ENCODE measurements around the gene PDE11A.

Gene PDE11A

DNA sequence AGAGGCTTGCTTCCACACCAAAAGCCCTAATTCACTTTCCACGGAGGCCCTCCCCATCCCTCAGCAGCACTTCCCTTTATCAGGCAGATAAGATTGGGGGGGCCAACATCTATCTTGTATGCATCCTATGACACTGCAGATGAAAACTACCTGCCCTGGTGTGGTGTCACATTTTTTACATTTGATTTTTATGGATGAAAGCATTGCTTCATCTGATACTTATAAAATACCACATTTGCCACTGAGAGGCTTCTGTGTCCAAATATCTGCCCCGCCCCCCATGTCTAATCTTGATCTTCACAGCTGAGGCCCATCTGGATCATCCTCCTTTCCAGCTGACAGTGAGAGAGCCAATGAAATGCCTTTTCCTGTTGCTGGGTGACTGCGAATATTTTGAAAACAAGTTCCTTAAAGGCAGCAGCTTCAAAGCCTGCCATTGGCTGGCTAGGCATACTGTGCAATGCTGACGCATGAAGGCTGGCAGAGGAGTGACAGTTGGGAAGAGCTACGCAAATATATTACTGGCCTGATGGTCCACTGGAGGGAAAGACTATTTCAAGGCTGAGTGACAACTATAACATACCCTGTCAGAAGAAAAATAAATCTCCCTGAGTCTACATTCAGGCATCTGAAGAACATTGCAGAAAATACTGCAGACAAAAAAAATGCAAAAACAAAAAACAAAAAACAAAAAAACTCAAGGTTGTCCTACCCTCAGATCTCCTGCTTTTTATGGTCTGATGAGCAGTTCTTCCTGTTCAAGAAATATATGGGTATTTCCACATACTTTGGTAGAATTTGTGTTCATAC, 318.7 kb downstream of the PDE11A start:
- DNase-seq: peak; percentile 40

DNA sequence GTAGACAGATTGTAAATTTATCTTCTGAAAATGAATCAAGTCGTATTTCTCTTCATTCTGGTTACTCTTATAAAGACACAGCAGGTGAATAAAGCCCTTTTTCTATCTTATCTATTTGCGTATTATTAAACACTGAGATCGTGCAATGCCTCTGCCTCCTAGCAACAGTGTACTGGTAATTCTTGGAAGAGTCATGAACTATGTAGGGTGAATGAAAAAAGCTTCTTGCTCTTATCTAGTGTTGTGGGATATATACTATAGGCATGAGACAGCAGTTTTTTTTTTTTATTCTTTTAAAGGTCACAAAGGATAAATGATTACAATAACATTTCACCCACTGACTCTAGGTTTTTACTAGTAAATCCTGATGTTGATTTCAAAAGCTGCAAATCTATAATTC, 324.2 kb downstream of the PDE11A start:
- no peak for DNase-seq

DNA sequence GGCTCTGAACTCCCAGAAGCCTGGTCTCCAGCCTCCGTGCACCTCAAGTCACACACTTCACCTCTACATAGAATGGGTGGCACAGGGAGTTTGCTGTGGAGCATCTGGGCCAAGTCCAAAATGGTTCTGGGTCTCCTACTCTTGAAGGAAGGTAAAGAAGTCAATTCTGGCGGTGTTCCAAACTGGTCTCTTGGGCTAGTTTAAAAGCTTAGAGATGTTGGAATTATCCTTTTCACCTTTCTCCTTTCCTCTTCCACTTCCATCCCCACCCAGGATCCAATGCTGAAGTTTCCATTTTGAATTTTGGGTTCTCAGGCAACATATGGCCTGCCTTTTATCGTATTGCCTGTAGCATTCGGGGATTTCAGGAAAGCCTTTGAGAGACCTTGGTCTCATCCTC, 325.2 kb downstream of the PDE11A start:
- no peak for DNase-seq

DNA sequence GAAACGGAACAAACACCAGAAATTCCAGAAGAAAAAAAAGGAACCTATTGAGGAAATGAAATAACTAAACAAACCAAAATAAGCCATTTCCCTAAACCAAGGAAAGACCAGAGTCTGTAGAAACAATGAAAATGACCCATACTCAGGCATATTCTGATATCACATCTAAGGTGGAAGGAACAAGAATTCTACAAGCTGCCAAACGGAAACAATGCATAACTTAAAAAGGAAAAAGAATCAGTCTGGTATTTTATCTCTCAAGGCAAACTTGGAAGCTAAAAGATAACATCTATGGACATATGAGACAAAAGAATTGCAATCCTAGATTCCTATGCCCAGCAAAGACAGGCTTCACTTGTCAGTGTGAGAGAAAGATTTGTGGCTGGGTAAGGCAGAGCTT, 326.2 kb downstream of the PDE11A start:
- DNase-seq: no peak

DNA sequence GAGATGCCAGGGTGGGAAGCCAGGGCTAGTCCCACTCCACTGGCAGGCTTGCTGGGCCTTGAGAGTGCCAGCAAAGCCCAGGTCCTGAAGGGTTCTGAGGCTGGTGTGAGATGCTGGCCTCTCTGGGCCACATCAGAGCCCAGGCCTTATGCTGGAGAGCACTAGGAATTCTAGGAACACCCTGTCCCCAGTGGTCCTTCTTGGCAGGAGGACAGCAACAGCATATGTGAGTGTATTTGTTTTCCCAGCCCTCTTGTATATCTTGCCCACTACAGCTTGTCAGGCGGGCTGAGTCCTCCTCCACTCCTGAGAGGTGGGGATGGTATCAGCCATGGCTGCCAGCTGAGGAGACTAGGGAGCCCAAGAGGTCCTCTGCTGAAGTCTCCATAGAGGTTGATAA, 327.0 kb downstream of the PDE11A start:
- DNase-seq: no peak

DNA sequence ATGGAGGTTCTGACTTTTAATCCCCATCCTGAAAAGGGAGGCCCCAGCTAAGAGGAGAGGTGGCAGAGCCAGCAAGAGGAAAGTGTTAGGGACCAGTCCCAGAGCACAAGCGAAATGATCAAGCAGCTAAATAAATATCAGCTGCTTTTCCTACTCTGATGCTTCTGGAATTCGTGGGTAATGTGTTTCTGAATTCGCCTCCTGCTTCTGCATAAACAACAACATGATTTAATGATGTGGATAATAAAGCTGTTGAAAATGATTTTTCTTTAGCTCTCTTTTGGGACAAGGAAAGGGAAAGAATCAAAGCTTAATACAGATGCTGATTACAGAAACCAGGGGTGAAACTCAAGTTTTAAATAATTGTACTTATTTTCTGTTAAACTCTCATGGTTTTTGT, 329.7 kb downstream of the PDE11A start:
- DNase-seq: no peak

DNA sequence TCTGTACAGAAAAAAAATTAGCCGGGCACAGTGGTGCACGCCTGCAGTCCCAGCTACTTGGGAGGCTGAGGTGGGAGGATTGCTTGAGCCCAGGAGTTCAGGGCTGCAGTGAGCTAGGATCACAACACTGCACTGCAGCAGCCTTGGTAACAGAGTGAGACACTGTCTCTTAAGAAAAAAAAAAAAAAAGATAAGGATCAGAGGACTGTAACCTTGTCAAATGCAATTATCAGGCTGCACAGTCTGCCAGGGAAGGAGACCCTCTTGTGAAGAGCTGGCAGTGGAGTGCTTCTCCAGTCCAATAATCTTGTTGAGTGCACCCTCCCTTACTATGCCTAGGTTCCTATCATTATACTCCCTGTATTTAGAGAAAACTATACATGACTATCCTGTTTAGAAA, 330.7 kb downstream of the PDE11A start:
- no peak for DNase-seq

DNA sequence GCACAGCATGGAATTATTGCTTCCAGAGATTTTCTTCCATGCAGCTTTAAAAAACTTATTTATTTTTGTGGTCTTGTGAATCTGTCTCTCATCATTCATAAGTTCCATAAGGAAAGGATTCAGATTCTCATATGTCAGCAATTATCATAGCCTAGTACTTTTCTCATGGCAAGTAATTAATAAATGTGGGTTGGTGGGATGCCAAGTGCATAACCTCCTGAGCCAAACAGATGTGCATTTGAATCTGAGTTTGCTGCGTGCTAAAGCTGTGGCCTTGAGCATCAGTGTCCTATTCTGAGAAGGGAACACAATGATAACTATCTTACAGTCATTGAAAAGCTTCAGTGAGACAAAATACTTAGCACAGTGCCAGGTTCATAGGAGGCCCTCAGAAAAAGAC, 331.9 kb downstream of the PDE11A start:
- no peak for DNase-seq

DNA sequence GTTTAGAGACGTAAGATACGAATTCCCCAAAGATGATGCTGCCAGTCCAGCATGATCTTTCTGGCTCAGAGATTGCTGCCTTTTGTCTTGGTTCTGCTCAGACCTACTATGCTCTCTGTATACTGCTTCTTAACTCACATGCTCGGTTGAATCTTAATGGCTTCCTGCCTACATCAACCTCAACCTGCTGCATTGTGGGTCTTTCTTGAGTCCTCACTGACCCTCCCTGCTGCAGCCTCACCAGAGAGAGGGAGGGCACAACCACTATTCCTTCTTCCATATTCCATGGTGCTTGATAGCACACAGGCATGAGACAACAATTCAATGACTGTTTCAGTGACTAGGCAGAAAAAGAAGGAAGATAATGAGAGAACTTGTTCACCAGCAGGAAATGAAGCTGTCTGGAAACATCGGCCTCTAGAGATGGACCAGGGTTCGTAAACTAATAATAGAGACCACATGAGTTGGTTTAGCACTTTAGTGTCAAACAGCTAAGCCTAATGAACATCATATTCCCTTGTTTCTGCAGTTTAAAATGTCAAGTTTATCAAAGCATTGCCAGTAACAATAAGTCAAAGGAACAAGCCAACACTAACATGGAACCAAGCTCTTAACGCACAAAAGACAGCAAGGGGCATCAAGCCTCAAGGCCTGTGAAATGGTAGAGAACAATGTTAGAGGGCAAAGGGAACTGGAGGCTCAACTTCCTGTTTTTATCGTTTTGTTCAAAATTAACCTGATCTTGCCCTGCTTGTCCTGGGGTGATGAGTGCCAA, 333.9 kb downstream of the PDE11A start:
- no peak for DNase-seq

DNA sequence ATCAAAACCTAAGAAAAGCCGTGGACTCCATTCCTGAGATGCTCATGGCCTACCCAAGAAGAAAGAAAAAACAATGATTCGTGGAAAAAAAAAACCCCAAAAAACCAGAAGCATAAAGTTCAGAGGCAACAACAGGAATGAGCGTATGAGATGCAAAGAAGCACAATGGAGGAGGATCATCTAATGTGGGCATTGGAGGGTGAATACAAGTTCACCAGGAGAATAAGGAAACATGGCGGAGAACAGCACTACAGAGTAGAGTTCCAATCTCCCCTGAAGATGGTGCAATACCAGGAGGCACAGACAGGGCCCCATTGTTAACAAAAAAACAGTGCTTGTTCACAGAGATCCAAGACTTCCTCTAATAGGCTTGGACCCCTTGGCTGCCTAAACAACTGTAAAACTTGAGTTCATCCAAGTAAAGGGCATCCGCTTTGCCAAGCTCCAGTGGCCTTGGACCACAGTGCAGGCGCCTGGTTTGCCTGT, 337.2 kb downstream of the PDE11A start:
- no peak for DNase-seq

DNA sequence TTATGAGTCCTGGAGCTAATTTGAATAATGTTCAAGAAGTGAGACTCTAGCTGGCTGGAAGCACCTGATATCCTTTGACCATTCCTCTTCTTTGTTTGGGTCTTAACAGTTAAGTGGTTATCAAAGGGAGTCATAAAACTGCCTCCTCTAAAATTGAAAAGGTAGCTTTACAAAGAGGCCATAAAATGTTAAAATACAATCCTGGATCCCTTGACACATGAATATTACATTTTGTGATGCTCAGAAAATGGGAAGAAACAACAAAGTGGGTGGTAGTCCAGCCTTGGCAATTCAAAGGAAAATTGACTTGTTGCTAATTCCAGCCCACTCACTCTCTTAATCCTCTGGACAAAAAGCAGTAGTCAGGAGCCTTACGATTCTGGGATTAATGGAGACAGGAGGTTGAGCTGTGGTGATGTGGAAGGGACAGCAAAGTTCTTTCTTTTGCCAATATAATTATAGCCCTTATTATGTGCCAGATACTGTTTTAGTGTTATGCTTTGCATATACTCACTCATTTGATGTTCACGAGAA, 339.2 kb downstream of the PDE11A start:
- DNase-seq: no peak

DNA sequence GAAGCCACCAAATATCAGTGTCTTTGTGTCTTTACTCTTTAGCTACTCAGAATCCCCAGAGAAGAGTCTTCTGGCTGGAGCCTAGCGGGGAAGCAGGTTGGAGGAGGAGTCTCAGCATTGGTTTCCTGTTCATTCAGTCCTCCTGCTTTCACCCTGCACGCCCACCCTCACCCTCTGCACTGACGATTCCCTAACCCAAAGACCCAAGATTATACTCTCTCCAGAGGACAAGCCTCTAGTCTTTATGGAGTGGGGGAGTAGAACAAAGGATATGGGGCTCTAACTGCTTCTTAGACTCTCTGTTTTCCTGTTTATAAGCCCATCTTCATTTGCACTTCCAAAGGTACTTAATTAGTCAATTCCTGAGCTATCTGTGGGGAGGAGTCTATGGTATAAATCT, 341.2 kb downstream of the PDE11A start:
- DNase-seq: no peak

DNA sequence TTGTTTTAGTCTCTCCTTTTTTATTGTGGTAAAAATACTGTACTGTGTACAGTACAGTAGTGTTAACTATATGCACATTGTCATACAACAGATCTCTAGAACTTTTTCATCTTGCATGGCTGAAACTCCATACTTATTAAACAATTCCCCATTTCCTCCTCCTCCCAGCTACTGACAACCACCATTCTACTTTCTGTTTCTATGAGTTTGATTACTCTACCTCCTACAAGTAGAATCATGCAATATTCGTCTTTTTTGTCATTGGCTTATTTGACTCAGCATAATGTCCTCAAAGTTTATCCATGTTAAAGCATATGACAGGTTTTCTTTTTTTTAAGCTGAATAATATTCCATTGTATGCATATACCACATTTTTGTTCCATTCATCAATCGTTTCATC, 341.8 kb downstream of the PDE11A start:
- no peak for DNase-seq

DNA sequence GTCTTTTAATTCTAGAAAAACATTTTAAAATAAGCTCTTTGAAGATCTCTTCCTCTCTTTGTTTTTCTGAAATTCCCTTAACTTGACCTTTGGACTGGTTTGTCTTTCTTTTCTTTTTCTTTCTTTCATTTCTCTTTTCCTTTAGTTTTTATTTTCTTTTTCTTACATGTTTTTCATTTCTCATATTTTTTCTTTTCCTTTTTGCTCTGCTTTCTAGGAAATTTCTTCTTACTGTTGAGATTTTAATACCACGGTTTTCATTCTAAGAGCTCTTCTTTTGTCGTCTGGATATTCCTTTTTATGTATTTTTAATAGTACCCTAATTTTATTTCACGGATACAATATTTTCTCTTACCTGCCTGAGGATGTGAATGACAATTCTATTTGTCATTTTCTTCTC, 342.2 kb downstream of the PDE11A start:
- no peak for DNase-seq

DNA sequence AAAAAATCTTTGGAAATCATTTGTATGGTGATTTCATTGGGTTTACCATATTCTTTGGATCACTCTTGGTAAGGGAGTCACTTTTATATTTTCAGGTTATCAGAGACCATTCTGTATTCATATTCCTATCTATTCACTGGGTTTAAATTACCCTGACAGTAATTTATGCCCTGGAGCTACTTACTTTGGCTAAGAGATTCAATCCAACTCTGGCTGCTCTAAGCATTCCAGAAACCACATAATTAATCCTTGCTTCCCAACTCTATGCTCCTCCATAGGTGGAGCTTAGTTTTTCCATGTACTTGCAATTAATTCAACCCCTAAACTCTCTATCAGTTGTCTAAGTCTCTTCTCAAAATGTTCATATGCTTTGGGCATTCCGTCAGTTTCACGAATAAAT, 343.7 kb downstream of the PDE11A start:
- DNase-seq: no peak

DNA sequence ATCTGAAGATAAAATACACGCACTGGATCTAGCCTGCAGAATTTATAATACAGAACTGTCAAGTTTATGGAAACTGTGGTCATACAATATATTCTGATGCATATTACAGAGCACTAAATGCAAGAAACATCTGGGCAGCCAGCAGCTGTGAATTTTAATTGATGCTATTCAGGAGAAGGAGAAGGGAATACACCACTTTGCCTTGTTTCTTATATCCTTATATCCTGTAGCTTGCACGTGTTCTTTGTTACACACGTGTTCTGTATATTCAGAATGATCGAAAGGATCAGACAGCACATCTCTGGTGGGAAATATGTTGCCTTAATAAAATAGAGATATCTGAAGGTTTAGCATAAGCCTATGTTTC, 344.2 kb downstream of the PDE11A start:
- no peak for DNase-seq

DNA sequence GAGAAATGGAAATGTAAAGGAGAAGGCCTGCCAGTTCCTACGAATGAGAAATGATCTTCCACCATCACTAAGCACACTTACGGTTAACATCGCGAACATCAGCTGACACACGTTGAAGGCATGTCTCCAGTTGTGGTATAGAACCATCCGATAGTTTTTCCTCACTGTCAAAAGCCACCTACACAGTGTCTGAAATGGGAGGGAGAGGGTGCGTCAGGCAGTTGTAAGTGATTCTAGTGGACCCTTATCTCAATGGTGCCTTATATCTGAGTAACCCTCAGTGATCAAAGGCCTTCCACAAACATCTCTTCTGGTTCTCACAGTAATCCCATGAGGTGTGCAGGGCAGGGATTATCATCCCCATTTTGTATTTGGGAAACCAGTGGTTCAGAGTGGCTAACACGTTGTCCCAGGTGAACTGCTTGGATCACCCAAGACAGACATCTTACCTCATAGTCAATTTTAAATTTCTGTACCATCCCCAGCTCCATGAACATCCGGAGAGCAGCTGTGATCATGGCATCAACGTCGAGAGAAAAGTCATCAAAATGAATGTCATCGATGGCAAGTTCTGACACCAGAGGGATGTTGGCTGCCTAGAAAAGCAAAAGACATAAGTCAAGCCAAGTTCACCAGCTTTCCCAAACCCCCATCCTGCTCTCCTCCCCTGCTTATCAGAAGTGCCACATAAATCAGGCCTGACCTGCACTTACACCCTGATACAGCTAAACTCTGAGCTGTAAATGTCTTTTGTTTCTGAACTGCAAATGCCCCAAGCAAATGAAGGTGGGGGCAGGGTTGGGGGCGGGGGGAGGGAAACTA, 344.8 kb downstream of the PDE11A start:
- DNase-seq: no peak

DNA sequence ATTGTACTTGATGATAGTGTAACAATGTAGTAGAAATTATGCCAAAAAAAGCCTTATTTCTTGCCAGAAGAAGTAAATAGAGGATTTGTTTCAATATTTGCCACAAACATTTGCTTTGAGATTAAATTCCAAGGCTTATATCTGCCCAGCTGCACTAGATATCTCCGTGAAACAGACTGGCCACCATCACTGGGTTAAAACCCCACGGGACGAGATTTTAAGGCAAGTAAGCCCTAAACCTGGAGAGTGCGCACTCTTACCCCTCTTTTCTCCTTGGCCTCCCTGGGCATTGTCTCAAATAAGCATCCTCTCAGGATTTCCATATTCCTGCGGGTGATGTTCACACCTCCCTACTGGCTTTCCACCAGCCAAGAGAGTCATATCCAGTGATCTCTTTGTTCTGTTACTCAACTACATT, 345.6 kb downstream of the PDE11A start:
- DNase-seq: no peak

DNA sequence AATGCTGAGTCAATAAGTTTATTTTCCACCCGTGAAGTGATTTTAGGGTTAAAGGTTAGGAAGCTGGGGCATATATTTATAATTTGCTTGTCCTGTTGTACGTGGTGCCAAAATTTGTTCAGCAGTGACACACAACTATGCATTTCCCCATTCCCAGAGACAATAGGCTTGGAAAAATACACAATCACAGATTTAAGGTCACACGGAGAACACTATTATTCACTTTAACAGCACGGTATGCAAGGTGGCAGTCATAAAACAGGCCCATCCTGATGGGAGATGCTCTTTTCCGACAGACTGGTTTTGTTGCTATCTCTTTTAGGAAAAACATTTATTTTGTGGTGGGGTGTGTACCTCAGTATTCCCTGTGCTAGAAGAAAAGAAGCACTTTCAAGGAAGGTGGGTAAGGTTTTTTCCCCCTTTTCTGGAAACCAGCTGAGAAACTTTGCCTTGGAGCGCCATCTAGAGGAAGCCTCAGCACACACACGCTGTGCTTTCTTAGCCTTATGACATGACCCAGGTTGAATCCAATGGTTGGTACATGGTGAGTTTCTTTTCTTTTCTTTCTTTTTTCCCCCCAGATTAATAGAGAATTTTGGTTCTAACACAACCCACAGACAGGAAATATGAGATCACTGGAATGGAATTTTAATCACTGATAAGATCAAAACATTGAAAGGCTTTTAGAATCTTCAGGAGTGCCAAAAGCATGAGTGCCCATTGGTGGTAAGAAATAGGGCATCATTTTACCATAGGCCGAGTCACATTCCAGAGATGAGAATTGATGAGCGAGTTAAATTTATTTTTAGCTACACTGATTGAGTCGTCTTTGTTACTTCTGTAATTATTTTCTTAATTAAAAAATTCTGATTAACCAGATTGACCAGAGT, 347.9 kb downstream of the PDE11A start:
- DNase-seq: peak; percentile 57

DNA sequence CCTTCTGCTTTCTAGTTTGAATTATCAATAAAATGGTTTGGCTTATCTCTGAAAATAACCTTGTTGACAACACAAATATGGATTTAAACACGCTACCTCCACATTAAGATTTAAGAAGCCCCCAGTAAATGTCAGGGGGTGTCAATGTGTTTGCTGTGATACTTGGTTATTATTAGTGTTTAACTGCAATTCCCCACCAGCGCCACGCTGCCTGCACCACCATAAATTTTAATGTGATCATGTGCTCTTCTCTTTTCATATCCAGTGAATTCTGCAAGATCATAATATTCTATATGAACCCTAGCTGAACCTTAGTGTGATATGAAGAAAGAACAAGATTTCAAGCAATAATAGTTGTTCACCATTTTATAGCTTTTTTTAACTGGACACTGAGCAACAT, 349.3 kb downstream of the PDE11A start:
- DNase-seq: no peak

DNA sequence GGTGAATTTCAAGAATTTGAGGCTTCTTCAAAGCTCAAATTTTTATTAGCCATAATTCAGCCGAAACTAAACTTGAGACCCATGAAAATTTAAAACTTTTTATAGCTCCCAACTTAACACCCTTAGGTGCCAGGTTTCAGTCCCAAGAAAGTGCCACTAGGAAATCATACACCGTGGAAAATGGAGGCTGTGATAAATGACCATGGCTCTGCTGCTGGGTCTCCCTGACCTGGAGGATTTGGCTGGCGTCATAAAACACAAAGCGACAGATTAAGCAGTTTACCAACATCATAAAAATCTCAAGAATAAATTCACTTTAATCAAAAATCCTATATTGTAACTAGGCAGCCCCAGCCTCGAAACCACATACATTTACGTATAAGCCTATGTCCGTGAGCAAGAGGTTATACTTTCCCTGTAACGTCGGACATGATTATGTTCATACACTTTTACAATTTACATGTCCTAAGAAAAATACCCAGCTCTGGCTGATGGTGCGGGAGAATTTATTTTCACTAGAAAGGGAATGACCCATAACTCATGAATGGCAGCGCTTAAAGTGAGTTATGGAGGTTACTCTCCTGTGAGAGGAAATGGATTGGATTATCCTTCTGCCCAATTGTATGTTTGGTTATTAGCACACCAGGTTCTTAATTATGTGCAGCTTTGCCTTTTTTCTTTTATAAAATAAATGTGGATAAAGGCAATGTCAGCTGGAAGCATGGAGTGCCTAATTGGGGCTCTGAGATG, 350.6 kb downstream of the PDE11A start:
- DNase-seq: no peak

All from NCI-H1436 (cell line).